GM23248 (cell line): ENCODE measurements around the gene PAPOLA.

Source experiments
- EZH2 ChIP-seq: fragments of 200-600 bp; sonication (generic); IDR thresholded peaks from 2 replicates; pipeline ENCODE4 v1.6.1; 2018; ENCODE audit warnings: antibody characterized with exemption, mild to moderate bottlenecking; ENCODE audit not compliant: insufficient read depth, poor library complexity, severe bottlenecking
- EZH2phosphoT487 ChIP-seq: fragments of 200-600 bp; sonication (generic); IDR thresholded peaks from 2 replicates; pipeline ENCODE4 v1.6.1; 2018; ENCODE audit warnings: antibody characterized with exemption, moderate library complexity, mild to moderate bottlenecking, low read depth; ENCODE audit not compliant: insufficient read depth

GRCh38 chr14:96497586-96497985 is 4.6 kb upstream of the PAPOLA start:
- TF ChIP-seq EZH2phosphoT487 (no peak), EZH2 (no peak)
